ENCODE results near the gene CAPN5.

Gene CAPN5

DNA sequence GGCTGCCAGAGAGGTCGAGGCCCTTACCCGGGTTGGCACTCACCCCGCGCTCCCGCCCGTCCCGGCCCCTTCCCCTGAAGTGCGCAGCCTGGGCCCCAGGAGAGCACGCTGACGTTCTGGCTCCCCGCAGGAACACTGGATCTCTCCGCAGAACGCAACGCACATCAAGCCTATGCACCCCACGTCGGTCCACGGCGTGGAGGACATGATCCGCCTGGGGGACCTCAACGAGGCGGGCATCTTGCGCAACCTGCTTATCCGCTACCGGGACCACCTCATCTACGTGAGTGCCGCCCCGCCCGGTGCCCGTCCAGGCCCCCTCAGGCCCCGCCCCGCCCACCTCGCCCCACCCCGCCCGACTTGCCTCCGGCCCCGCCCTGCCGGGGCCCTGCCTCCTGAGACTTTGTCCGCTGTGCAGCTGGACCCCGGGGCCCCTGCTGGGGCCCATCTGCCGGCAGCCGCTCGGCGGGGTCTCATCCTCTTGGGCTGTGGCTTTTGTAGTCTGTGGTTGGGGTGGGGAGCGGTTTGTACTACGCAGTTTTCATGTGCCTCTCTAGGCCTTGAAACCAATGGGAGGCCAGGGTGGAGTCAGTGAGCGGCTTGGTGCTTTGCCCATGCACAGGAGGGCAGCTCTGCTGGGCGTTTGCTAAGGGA lies 81.0 kb downstream of the CAPN5 start:
- TF ChIP-seq, protein P1, sequence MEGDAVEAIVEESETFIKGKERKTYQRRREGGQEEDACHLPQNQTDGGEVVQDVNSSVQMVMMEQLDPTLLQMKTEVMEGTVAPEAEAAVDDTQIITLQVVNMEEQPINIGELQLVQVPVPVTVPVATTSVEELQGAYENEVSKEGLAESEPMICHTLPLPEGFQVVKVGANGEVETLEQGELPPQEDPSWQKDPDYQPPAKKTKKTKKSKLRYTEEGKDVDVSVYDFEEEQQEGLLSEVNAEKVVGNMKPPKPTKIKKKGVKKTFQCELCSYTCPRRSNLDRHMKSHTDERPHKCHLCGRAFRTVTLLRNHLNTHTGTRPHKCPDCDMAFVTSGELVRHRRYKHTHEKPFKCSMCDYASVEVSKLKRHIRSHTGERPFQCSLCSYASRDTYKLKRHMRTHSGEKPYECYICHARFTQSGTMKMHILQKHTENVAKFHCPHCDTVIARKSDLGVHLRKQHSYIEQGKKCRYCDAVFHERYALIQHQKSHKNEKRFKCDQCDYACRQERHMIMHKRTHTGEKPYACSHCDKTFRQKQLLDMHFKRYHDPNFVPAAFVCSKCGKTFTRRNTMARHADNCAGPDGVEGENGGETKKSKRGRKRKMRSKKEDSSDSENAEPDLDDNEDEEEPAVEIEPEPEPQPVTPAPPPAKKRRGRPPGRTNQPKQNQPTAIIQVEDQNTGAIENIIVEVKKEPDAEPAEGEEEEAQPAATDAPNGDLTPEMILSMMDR (IDR thresholded peaks at IDR 0.05) = no peak
- no peak for TF ChIP-seq ZFX (IDR thresholded peaks at IDR 0.05; ENCODE audit: borderline replicate concordance)
- no peak overlapping the region for H3K27ac ChIP-seq

DNA sequence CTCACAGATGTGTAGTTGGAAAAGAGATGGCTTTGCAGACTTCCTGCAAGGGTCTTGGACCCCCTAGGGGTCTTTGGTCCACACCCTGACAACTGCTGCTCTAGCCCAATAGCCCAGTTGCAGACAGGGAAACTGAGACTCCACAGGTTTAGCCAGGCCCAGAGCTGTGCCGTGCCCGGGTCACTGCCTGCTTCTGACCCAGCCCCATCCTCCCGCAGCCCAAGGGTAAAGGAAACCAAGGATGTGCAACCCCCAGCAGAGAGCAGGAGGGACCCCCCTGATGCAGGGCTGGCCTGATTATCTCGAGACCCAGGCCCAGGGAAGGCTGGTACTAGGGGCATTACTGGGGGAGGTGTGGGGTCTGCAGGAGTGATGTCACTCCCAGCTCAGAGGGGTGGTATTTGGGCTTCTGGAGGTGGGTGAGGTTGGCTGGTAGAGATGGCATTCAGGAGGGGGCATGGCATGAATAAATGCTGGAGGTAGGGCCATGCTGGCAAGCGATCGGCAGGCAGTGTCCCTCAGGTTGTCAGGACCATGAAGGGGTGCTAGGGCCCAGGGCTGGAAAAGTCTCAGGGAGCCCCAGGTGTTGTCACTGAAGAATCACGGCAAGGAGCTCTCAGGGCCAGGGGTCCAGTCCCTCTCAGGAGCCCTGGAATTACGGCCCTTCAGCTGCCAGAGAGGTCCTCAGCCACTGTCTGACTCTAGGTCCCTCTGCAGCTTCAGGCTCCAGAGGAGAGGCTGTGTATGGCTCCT lies 82.4 kb downstream of the CAPN5 start:
- no peak for TF ChIP-seq ZFX (IDR thresholded peaks at IDR 0.05; ENCODE audit: borderline replicate concordance)
- TF ChIP-seq, protein P1 (IDR thresholded peaks at IDR 0.05) = no peak
- H3K27ac ChIP-seq = no peak overlapping the region

DNA sequence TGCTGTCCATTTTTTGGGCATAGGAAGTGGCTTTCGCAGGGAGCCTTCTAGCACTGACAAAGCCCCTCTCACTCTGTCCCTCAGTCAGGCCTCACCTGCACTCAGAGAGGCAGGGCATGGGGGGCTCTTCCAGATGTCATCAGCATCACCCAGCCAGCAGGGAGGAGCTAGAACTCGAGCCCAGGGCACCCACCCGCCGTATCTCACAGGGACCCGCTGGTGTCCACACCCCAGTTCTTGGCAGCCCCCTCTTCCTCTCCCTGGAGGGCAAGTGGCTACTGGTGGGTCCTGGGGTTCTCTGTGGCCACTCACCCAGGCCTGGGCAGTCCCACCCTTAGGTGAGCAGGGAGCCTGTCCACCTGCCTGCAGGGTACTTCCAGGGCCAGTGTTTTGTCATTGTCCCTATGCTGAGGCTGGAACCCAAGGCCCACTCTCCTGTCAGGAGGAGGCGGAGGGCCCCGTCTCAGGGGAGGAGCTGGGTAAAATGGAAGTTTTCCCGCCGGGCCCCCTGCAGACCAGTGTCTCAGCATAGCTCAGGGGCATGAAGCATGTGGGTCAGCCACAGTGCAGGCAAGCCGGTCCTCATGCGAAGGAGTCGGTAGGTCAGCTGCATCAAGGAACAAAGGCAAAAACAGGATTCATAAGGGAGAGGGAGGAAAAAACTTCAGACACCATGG lies 83.1 kb downstream of the CAPN5 start:
- H3K27ac ChIP-seq = no peak overlapping the region
- TF ChIP-seq, protein P1 (IDR thresholded peaks at IDR 0.05) = no peak

DNA sequence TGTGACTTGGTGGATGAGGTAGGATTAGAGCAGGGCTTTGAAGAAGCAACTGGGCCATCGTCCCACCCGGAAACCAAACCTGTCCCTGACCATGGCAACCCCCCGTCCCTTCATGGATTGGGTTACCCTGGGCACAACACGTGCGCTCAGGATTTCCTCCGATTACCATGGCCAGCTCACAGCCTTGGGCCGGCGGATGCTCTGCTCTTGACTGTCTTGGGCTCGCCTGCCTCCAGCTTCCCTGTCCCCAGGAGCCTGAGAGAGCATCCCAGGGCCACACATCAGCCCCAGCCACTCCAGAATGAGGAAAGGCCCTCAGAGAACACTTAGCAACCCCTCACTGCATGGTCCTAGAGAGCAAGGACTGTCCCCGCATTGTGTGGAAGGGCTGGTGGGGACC lies 84.1 kb downstream of the CAPN5 start:
- no peak for TF ChIP-seq ZFX (IDR thresholded peaks at IDR 0.05; ENCODE audit: borderline replicate concordance)
- TF ChIP-seq, protein P1 (IDR thresholded peaks at IDR 0.05) = no peak
- no peak overlapping the region for H3K27ac ChIP-seq

DNA sequence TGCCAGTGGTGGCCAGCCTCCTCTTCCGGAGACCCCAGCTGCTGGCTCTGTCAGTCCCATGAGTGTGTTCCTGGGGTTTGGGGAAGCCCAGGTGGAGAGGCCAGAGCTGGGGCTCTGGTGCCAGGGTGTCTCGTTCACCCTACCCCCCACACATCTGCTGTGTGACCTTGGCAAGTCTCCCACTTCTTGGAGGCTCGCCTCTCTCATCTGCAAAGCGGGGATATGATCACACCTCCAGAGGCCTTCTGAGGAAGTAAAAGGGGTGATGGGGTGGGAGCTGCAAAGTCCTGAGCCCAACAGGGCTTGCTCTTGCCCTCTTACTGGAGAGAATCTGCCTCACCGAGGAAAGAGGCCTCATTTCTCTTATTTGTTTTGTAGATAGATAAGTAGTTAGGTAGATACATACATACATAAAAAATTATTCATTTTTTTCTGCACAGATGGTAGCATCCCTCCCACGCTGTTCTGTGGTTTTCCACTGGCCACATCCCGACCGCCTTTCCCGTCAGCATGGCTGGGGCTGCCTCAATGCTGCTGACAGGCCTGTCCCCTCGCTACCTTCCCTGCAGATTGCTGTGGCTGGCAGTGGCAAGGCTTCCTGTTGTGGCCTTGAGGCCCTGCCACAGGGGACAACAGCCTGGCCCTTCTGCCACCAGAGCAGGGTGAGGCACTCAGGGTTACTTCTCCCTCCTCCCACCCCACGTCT lies 85.2 kb downstream of the CAPN5 start:
- H3K27ac ChIP-seq = no peak overlapping the region
- TF ChIP-seq ZFX (IDR thresholded peaks at IDR 0.05; ENCODE audit: borderline replicate concordance) = no peak
- TF ChIP-seq, protein P1 (IDR thresholded peaks at IDR 0.05) = no peak

DNA sequence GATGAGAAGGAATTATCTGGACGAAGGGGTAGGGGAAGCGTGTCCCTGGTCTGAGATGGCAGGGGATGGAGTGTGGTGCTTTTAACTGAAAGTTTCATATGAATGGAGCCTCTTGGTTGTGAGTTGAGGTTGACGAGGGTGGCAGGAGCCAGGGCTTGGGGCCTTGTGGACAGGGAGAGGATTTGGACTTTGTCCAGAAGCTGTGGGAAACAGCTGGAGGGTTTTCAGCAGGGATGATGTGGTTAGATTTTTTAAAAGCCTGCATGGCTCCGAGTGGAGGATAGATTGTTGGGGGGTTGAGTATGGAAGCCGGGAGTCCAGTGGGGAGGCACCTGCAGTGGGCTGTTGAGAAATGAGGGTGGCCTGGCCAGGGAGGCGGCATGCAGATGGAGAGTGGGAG lies 86.1 kb downstream of the CAPN5 start:
- no peak overlapping the region for H3K27ac ChIP-seq
- TF ChIP-seq, protein P1 (IDR thresholded peaks at IDR 0.05) = no peak
- no peak for TF ChIP-seq ZFX (IDR thresholded peaks at IDR 0.05; ENCODE audit: borderline replicate concordance)
